Glutamatergic neuron (in vitro differentiated cells): Measurements from ENCODE around the gene RAP1A. TPM values are rescaled to one million over a fixed set of nuclear protein-coding genes. Genes with fewer than 3 reads are reported as not detected.

Source experiments
- DNase-seq: peaks from one replicate; pipeline ENCODE4 v3.0.0; 2022
- H3K27ac Mint-ChIP-seq: one replicate; pipeline ENCODE4 v1.8.0; 2020; ENCODE audit warnings: mild to moderate bottlenecking, mixed read lengths, inconsistent platforms; ENCODE audit not compliant: unreplicated experiment
- H3K27me3 Mint-ChIP-seq: one replicate; pipeline ENCODE4 v1.8.0; 2020; ENCODE audit warnings: mild to moderate bottlenecking, moderate library complexity, mixed read lengths, inconsistent platforms; ENCODE audit not compliant: unreplicated experiment
- H3K36me3 Mint-ChIP-seq: one replicate; pipeline ENCODE4 v1.8.0; 2020; ENCODE audit warnings: mild to moderate bottlenecking, mixed read lengths, inconsistent platforms; ENCODE audit not compliant: unreplicated experiment
- H3K4me1 Mint-ChIP-seq: one replicate; pipeline ENCODE4 v1.8.0; 2020; ENCODE audit warnings: mild to moderate bottlenecking, low read depth, mixed read lengths, inconsistent platforms; ENCODE audit not compliant: unreplicated experiment
- H3K4me3 Mint-ChIP-seq: one replicate; pipeline ENCODE4 v1.8.0; 2020; ENCODE audit warnings: mild to moderate bottlenecking, mixed read lengths, inconsistent platforms; ENCODE audit not compliant: unreplicated experiment
- H3K9me3 Mint-ChIP-seq: one replicate; pipeline ENCODE4 v1.8.0; 2020; ENCODE audit warnings: mild to moderate bottlenecking, moderate library complexity, mixed read lengths, inconsistent platforms; ENCODE audit not compliant: unreplicated experiment
- total RNA-seq: library from RNA; stranded (reverse); fragmentation: NEBNext Ultra II Directional; extraction: Animal tissue kit (Norgen Biotek cat#: 25700); gene quantifications from one replicate; pipeline ENCODE4 v1.2.1, GENCODE V29; 2021; ENCODE audit not compliant: unreplicated experiment
- TF ChIP-seq, protein P1 (sequence below): fragments of 200-600 bp; sonication (generic); IDR thresholded peaks from one replicate; pipeline ENCODE4 v1.5.0; 2021; ENCODE audit not compliant: partially characterized antibody, unreplicated experiment

Gene RAP1A
- total RNA-seq, 1 donor from 2014 or later: 17.9 TPM

DNA sequence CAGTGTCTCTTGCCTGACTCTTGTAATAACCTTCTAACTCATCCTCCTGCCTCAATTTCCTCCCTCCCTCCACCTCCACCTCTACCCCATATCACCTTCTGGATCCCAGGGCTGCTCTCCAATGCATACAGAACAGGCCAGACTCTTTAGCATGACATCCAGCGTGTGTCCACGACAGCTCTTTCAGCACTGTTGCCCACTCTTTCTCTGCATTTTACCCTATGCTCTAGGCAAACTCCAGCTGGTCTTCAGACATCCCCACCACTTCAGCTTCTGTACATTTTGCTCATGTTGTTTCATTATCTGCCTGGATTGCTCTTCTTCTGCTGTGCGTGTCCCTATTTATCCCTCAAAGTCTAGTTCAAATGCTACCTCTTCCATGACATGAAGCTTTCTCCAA lies 114.8 kb downstream of the RAP1A start:
- peaks cover 39% of the 10 kb centered on the region for H3K27me3 Mint-ChIP-seq
- no peak overlapping the region for H3K27ac Mint-ChIP-seq
- TF ChIP-seq, protein P1, sequence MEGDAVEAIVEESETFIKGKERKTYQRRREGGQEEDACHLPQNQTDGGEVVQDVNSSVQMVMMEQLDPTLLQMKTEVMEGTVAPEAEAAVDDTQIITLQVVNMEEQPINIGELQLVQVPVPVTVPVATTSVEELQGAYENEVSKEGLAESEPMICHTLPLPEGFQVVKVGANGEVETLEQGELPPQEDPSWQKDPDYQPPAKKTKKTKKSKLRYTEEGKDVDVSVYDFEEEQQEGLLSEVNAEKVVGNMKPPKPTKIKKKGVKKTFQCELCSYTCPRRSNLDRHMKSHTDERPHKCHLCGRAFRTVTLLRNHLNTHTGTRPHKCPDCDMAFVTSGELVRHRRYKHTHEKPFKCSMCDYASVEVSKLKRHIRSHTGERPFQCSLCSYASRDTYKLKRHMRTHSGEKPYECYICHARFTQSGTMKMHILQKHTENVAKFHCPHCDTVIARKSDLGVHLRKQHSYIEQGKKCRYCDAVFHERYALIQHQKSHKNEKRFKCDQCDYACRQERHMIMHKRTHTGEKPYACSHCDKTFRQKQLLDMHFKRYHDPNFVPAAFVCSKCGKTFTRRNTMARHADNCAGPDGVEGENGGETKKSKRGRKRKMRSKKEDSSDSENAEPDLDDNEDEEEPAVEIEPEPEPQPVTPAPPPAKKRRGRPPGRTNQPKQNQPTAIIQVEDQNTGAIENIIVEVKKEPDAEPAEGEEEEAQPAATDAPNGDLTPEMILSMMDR: no peak
- H3K4me3 Mint-ChIP-seq: no peak overlapping the region
- H3K4me1 Mint-ChIP-seq: peaks cover 47% of the 10 kb centered on the region
- DNase-seq: no peak
- peaks cover 14% of the 10 kb centered on the region for H3K36me3 Mint-ChIP-seq
- peaks cover 32% of the 10 kb centered on the region for H3K9me3 Mint-ChIP-seq

- TF ChIP-seq, protein P1: no peak
- Mint-ChIP-seq H3K4me3 (no peak overlapping the region), H3K27me3 (peaks cover 41% of the 10 kb centered on the region), H3K4me1 (peaks cover 44% of the 10 kb centered on the region), H3K27ac (no peak overlapping the region), H3K9me3 (peaks cover 35% of the 10 kb centered on the region), H3K36me3 (peaks cover 14% of the 10 kb centered on the region)
- no peak for DNase-seq
These were observed 115.3 kb downstream of the RAP1A start for GRCh38 chr1:111734856-111735255.

GRCh38 chr1:111735321-111735720 lies 115.7 kb downstream of the RAP1A start:
- TF ChIP-seq, protein P1: no peak
- Mint-ChIP-seq H3K36me3 (peaks cover 14% of the 10 kb centered on the region), H3K27ac (no peak overlapping the region), H3K27me3 (peaks cover 40% of the 10 kb centered on the region), H3K4me1 (peaks cover 40% of the 10 kb centered on the region), H3K9me3 (peaks cover 34% of the 10 kb centered on the region), H3K4me3 (no peak overlapping the region)
- no peak for DNase-seq

DNA sequence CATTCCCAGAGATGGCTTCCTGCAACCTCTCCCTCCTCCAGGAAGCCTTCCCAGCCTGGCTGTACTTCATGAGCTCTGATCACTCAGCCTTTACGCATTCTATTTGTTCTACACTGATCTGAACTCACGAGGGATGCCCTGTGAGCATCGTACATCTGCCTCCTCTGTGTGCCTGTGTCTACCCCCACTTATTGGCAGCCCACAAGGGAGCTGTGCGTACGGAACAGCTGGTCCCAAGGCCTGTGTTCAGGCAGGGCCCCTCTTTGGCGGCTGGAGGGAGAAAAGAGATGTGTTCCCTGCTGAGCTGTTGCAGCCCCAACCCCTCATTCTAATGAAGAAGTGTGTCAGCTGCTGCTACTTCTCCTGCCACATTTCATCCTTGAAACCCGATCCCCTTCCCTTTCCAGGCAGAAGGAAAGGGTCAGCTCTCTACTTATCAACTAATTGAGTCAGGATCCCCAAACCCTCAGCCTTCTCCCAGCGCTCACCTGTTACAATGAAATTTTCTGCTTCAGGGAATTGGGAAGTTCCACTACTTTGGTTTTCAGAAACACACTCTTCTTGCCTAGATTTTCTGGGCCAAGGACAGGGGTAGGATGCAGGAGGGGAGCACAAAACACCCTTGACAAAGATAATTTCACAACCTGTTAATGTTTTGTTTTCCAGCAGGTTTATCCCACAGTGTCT lies 116.4 kb downstream of the RAP1A start:
- H3K9me3 Mint-ChIP-seq: peaks cover 34% of the 10 kb centered on the region
- peaks cover 34% of the 10 kb centered on the region for H3K4me1 Mint-ChIP-seq
- DNase-seq: peak; percentile 88
- H3K4me3 Mint-ChIP-seq: no peak overlapping the region
- peaks cover 38% of the 10 kb centered on the region for H3K27me3 Mint-ChIP-seq
- TF ChIP-seq, protein P1: no peak
- no peak overlapping the region for H3K27ac Mint-ChIP-seq
- H3K36me3 Mint-ChIP-seq: peaks cover 14% of the 10 kb centered on the region

- H3K4me3 Mint-ChIP-seq: no peak overlapping the region
- DNase-seq: no peak
- H3K36me3 Mint-ChIP-seq: peaks cover 14% of the 10 kb centered on the region
These were observed 117.1 kb downstream of the RAP1A start for GRCh38 chr1:111736548-111737215.

More at GRCh38 chr1:111736548-111737215, 117.1 kb downstream of the RAP1A start:
- Mint-ChIP-seq H3K9me3 (peaks cover 32% of the 10 kb centered on the region), H3K4me1 (peaks cover 38% of the 10 kb centered on the region), H3K27ac (no peak overlapping the region), H3K27me3 (peaks cover 40% of the 10 kb centered on the region)
- TF ChIP-seq, protein P1: no peak
